Measurements from ENCODE around the gene GALNT5.
A peak's percentile ranks its signal among the peaks of the same experiment; 100 is the strongest.

GALNT5 gene

GRCh38 chr2:157292853-157293252, 35.3 kb downstream of the GALNT5 start:
- no peak for DNase-seq

- no peak for DNase-seq
These were observed 39.0 kb downstream of the GALNT5 start for GRCh38 chr2:157296490-157296889.

- DNase-seq: no peak
These were observed 39.5 kb downstream of the GALNT5 start for GRCh38 chr2:157296958-157297357.

DNA sequence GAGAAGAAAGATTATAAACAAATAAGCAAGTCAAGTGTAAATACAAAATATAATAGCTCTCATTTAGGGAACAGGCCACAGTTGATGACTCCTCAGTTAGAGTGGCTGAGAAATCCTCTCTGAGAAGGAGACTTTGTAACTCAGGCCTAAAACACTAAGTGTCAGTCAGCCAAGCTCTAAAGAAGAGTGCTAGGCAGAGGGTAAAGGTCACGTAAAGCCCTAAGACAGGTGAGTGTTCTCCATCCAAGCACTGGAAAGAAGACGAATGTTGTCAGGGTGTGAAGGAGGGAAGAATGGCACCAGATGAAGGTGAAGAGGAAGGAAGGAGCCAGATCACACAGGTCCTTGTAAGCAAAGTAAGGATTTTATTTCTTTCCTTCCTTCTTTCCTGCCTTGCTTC, 43.8 kb downstream of the GALNT5 start:
- no peak for DNase-seq

DNA sequence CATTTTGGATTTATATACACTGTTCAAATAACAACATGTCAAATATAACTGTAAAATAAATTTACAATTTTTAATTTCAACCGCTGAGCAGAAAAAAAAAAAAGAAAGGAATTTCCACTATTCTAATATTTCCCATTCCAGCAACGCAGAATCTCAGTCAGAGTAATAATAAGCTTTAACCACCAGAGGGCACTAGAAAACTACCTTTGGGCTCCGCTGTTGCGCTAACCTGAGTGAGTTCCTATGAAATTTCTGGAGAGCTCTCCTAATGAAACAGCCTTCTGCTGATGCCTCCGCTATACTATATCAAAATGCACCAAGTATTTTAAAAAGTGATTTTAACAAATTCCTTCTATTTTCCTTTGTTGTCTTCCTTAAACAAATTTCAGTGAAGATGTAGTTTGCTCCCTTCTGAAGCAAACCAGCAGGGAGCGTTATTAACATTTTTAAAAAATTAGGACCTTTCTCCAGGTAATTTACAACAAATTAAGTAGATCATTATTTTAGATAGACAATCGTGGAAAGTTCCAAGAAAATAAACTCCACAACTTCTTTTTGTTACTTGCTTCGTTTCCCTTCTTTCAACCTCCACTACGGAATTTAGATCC, 45.1 kb downstream of the GALNT5 start:
- DNase-seq: peak; percentile 47 to 56

GRCh38 chr2:157303612-157304011, 46.1 kb downstream of the GALNT5 start:
- no peak for DNase-seq

GRCh38 chr2:157304811-157305722, 47.6 kb downstream of the GALNT5 start:
- DNase-seq: no peak

GRCh38 chr2:157305723-157306110, 48.2 kb downstream of the GALNT5 start:
- no peak for DNase-seq

GRCh38 chr2:157307021-157307420, 49.5 kb downstream of the GALNT5 start:
- no peak for DNase-seq

GRCh38 chr2:157309878-157310277, 52.4 kb downstream of the GALNT5 start:
- no peak for DNase-seq

- DNase-seq: no peak
These were observed 54.2 kb downstream of the GALNT5 start for GRCh38 chr2:157311706-157312105.

DNA sequence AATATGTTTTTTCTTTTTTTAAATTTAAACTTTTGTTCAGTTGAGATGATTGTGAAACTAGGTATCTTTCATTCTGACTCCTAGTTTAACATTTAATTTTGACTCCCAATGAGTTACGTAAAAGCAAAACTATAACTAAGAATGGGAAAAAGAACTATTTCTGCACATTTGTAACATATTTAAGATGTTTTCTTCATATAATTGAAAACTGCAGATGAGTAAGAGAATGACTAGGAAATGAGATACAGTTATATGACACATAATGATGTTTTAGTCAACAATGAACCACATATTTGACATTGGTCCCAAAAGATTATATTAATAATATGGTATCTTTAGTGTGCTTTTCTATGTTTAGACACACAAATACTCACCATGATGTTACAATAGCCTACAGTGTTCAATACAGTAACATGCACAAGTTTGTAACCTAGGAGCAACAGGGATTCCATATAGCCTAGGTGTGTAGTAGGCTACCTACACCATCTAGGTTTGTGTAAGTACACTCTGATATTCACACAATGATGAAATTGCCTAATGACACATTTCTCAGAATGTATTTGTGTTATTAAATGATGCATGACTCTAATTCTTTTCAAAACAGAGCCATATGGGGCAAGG, 55.5 kb downstream of the GALNT5 start:
- DNase-seq: no peak

DNA sequence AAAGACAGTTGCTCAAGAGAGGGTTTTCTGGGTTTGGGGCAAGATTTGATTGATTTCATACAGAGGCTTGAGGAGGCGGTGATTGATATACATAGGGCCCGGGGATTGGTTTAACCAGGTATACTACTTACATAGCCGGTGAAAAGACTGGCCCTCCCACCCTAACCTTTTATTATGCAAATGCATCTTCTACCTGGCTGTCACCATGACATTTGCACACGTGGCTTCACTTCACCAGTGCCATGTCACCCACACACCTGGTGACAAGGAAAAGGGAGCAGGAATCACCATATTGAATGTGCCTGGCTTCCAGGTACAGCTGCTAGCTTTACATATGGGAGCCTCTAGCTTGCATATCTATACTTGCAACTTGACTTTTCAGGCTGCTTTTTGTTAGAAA, 58.4 kb downstream of the GALNT5 start:
- DNase-seq: no peak

DNA sequence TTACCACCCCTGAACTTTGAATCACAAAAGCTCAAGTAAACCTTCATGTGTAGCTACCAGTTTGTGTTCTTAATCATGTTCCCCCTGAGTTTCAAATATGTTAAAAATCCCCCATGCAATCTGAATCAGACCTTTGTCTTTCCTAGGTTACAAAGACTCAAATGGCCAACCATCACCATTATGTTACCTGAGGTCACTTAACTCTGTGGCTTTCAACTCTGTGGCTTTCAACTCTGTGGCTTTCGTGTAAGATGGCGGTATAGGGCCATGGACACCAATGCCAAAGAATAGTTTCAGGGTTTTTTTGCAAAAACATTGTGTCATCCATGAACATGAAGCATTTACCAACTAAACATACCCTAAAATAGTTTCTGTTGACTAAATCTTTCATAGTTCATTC, 61.4 kb downstream of the GALNT5 start:
- no peak for DNase-seq

DNA sequence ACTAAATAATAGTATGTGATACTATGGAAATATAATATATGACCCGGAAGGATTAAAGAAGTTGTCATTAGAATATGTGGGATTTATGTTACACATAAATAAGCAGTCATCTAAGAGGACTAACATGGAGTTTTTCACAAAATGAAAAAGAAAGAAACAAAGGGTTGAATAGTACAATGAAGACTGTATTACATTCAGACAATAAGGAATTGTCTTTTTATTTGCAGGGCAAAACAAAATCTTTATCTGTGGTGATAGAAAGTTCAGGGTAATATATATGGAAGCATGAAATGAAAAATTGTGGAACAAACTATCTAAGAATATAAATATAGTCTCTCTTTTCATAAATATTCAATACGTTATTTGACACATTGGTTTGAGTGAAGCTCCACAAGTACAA, 62.3 kb downstream of the GALNT5 start:
- DNase-seq: no peak

DNA sequence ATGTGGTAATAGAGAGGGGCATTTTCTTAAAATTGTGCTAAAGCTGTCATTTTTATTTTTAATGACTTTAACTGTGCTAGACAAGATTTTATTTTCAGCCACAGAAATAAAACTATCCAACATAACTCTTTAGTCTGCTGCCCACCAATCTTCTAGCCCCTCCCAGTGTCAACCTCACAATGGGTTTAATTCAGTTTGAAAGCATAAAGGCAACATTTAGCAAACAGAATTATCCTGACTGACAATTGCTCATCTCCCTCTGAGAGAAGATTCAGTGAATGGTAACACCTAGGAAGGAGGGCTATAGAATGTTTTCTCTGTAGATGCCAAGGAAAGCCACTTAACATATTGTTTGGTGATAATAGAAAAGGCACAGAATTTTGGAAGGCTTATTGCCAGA, 62.9 kb downstream of the GALNT5 start:
- no peak for DNase-seq

DNA sequence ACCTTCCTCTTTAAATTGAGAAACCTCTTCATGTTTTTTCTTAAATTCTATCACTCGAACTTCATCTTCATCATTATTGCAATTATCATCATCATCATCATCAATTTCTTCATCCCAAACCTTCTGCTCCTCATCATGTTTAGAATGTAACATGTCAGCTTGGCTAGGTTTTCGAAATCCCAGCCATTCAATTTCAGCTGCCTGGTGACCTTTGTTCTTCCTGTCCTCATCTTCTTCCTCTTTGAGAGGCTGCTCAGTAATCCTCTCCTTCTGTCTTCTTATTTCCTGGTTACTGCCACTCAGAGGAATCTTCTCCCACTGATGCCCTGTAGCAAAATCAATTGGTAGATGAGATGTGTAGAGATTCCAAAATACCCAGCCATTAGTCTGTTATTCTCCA, 64.0 kb downstream of the GALNT5 start:
- DNase-seq: no peak

DNA sequence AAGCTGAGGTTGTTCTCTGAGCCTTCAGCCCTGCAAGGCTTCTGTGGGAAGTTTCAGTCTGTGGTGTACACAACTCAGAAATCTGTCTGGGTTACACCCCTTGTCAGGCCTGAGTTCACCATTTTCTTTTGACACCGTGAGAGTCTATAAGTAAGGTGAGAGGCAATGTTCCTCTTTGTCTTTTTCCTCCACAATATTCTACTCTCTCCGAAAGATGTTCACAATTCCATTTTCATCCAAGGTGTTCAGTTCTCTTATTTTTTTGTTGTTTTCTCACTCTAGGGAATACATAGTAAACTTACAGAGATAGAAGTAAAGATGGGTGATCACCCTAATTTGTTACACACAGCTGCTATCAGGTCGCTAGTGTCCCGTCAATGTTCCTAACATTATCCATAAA, 64.9 kb downstream of the GALNT5 start:
- DNase-seq: no peak

GRCh38 chr2:157324331-157324843, 66.9 kb downstream of the GALNT5 start:
- DNase-seq: no peak

GRCh38 chr2:157325786-157326185, 68.3 kb downstream of the GALNT5 start, which contains the start of gene ERMN:
TSS of gene ERMN (minus strand) at chr2:157325824. CDS start at chr2:157325642, 182 bp downstream.
- peak; percentile 66 to 78 for DNase-seq

DNA sequence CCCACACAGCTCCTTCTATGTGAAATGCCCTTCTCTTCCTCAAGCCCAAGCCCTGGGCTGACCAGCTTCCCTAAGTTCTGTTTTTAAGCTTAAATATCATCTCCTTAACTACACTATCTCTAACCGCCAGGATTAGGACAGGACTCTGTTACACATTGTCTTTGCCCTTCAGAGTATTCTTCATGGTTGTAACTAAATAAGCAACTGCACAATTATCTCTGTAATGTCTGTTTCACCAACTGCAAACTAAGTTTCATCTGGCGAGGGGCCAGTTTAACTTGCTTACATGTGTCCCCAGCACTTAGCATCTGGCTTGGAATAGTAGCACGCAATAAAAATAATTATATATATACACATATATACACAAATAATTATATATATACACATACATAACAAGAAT, 69.2 kb downstream of the GALNT5 start:
- no peak for DNase-seq

- no peak for DNase-seq
These were observed 69.7 kb downstream of the GALNT5 start for GRCh38 chr2:157327200-157327599.

DNA sequence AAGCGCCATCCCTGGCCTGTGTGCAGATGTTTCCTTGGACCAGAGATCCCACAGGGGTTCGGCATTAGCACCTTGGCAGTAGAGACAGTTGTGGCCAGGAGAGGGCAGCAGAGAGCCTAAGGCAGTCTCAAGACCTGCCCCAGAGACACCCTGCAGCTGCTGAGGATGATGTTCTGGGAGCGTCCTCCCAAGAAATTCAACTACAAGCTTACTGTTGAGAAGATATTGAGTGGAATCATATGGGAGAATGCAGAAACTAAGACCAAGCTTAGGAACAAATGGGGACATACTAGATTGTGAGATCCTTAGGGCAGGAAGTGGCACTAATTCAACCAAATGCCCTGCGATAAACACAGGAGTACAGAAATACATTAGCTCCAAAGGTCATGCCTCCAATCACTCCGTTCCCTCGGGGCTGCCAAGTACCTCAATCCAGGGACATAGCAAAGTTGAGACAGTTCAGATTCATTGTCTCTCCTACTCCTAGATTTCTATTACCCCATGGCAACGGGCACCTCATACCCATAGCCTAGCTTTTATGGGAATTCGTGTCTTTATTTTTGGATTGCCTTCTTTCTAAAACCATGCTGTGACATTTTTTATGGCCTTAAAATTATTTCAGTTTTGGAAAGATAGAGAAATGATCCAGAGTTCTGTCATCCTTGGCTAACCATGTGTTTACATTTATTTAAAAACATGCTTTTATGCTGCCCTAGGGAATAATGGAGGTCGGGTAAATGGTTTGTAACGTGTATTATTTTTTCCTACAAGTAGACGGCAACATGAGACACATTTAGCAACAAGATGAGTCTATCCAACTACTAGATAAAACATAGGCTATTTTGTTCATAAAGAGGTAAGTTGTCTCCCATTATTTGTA, 70.4 kb downstream of the GALNT5 start:
- peak; percentile 56 to 62 for DNase-seq
